Measurements from ENCODE around the gene EEF2K.

DNA sequence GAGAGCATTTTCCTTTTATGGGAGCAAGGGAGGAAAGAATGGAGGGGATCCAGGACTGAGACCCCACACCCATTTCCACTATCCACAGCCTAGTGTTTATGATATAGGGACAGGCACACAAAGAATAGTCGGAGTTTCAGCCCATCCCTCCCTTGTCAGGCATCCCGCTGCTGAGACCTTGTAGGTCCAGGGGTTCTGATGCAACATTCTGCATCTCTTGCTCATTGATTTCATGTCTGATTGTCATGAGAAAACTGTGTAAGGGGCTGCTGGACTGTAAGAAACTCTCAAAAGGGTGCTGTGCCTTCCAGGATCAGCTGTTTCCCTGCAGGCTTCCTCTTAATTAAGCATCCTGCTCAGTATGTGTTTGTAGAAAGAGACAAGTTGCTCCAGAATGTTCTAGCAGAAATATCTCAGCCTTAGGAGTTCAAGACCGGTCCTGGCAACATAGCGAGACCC lies 85.8 kb downstream of the EEF2K start:
- TF ChIP-seq THAP11 (CRISPR knock-in tag; IDR thresholded peaks at IDR 0.05) (peak; percentile 54; the same call in 1 of the 2 replicates), CHD2 (IDR thresholded peaks at IDR 0.05; ENCODE audit: low read depth, low read length) (no peak), NFYB (CRISPR knock-in tag; IDR thresholded peaks at IDR 0.05) (no peak), CHD4 (IDR thresholded peaks at IDR 0.05; ENCODE audit: borderline replicate concordance, low read length) (no peak), RNF2 (conservative IDR thresholded peaks at IDR 0.05; ENCODE audit: low read depth) (no peak), ZNF274 (CRISPR knock-in tag; IDR thresholded peaks at IDR 0.05) (no peak)
- TF ChIP-seq, protein P1, sequence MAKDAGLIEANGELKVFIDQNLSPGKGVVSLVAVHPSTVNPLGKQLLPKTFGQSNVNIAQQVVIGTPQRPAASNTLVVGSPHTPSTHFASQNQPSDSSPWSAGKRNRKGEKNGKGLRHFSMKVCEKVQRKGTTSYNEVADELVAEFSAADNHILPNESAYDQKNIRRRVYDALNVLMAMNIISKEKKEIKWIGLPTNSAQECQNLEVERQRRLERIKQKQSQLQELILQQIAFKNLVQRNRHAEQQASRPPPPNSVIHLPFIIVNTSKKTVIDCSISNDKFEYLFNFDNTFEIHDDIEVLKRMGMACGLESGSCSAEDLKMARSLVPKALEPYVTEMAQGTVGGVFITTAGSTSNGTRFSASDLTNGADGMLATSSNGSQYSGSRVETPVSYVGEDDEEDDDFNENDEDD (CRISPR knock-in tag; IDR thresholded peaks at IDR 0.05; ENCODE audit: borderline replicate concordance): no peak
- TF ChIP-seq, protein P2, sequence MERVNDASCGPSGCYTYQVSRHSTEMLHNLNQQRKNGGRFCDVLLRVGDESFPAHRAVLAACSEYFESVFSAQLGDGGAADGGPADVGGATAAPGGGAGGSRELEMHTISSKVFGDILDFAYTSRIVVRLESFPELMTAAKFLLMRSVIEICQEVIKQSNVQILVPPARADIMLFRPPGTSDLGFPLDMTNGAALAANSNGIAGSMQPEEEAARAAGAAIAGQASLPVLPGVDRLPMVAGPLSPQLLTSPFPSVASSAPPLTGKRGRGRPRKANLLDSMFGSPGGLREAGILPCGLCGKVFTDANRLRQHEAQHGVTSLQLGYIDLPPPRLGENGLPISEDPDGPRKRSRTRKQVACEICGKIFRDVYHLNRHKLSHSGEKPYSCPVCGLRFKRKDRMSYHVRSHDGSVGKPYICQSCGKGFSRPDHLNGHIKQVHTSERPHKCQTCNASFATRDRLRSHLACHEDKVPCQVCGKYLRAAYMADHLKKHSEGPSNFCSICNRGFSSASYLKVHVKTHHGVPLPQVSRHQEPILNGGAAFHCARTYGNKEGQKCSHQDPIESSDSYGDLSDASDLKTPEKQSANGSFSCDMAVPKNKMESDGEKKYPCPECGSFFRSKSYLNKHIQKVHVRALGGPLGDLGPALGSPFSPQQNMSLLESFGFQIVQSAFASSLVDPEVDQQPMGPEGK (CRISPR knock-in tag; IDR thresholded peaks at IDR 0.05): no peak
- TF ChIP-seq, protein P3, sequence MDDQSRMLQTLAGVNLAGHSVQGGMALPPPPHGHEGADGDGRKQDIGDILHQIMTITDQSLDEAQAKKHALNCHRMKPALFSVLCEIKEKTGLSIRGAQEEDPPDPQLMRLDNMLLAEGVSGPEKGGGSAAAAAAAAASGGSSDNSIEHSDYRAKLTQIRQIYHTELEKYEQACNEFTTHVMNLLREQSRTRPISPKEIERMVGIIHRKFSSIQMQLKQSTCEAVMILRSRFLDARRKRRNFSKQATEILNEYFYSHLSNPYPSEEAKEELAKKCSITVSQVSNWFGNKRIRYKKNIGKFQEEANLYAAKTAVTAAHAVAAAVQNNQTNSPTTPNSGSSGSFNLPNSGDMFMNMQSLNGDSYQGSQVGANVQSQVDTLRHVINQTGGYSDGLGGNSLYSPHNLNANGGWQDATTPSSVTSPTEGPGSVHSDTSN (CRISPR knock-in tag; IDR thresholded peaks at IDR 0.05; ENCODE audit: borderline replicate concordance): no peak
- TF ChIP-seq, protein P4, sequence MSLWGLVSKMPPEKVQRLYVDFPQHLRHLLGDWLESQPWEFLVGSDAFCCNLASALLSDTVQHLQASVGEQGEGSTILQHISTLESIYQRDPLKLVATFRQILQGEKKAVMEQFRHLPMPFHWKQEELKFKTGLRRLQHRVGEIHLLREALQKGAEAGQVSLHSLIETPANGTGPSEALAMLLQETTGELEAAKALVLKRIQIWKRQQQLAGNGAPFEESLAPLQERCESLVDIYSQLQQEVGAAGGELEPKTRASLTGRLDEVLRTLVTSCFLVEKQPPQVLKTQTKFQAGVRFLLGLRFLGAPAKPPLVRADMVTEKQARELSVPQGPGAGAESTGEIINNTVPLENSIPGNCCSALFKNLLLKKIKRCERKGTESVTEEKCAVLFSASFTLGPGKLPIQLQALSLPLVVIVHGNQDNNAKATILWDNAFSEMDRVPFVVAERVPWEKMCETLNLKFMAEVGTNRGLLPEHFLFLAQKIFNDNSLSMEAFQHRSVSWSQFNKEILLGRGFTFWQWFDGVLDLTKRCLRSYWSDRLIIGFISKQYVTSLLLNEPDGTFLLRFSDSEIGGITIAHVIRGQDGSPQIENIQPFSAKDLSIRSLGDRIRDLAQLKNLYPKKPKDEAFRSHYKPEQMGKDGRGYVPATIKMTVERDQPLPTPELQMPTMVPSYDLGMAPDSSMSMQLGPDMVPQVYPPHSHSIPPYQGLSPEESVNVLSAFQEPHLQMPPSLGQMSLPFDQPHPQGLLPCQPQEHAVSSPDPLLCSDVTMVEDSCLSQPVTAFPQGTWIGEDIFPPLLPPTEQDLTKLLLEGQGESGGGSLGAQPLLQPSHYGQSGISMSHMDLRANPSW (CRISPR knock-in tag; IDR thresholded peaks at IDR 0.05; ENCODE audit: borderline replicate concordance): no peak

Measured in HepG2 (cell line).